Lung (tissue), 12 donors: Measurements from ENCODE around the gene HOMER2. TPM values are rescaled to one million over a fixed set of nuclear protein-coding genes. Genes with fewer than 3 reads are reported as not detected.

ENCODE experiments used
- ATAC-seq: fragments of 200-7000 bp; cut with Tn5 transposase; one replicate; pipeline ENCODE4 v1.9.1; 2020; ENCODE audit warnings: moderate number of reproducible peaks; ENCODE audit not compliant: insufficient read depth, low FRiP score
- DNase-seq, 3 donors: peaks; one replicate each; pipeline ENCODE4 v3.0.0-alpha.2; 2013 to 2017
- H3K27ac ChIP-seq, 2 donors: one replicate each; pipeline ENCODE4 v1.5.1; 2013; ENCODE audit warnings: mild to moderate bottlenecking in 2 of 2, moderate library complexity in 2 of 2, control low read depth in 1 of 2, inconsistent platforms in 1 of 2, low read depth in 1 of 2, low read length in 1 of 2
- H3K27me3 ChIP-seq, 3 donors: one replicate each; pipeline ENCODE4 v1.5.1; 2013; ENCODE audit warnings: low read length in 2 of 3; ENCODE audit not compliant: control insufficient read depth in 3 of 3, insufficient read depth in 3 of 3
- H3K36me3 ChIP-seq, 4 donors: one replicate each; pipeline ENCODE4 v1.5.1; 2013; ENCODE audit warnings: low read length in 4 of 4, mild to moderate bottlenecking in 1 of 4, moderate library complexity in 1 of 4; ENCODE audit not compliant: control insufficient read depth in 4 of 4, insufficient read depth in 4 of 4
- H3K4me1 ChIP-seq, 5 donors: one replicate each; pipeline ENCODE4 v1.5.1; 2013; ENCODE audit warnings: low read length in 5 of 5, mild to moderate bottlenecking in 2 of 5, moderate library complexity in 1 of 5; ENCODE audit not compliant: control insufficient read depth in 5 of 5, insufficient read depth in 5 of 5
- H3K4me3 ChIP-seq: one replicate; pipeline ENCODE4 v1.5.1; 2013; ENCODE audit warnings: mild to moderate bottlenecking, control low read depth, moderate library complexity
- H3K9ac ChIP-seq, 2 donors: one replicate each; pipeline ENCODE4 v1.5.1; 2013; ENCODE audit warnings: low read length in 2 of 2, control low read depth in 1 of 2; ENCODE audit not compliant: insufficient read depth in 1 of 2
- H3K9me3 ChIP-seq, 4 donors: one replicate each; pipeline ENCODE4 v1.5.1; 2013; ENCODE audit warnings: low read length in 3 of 4, mild to moderate bottlenecking in 1 of 4, moderate library complexity in 1 of 4; ENCODE audit not compliant: control insufficient read depth in 4 of 4, insufficient read depth in 3 of 4
- WGBS, 2 donors: extraction: QIAGEN DNeasy Blood & Tissue Kit; methylation state at CpG; one replicate each; pipeline ENCODE4 v1.1.7; 2013; 5-methylcytosine and 5-hydroxymethylcytosine counted together
- polyA plus RNA-seq, 2 donors: library from polyadenylated mRNA; stranded (reverse); fragments of 200-250 nt; gene quantifications; one replicate each; pipeline ENCODE4 v1.2.1, GENCODE V29; 2013
- total RNA-seq, 2 donors: library from RNA; depleted of rRNA in 1 of 2; stranded (reverse); fragments of >200 nt in 1 of 2; gene quantifications; one replicate each; pipeline ENCODE4 v1.2.1, GENCODE V29; 2014 to 2021
- TF ChIP-seq, protein P1 (sequence below): IDR thresholded peaks from 2 replicates; pipeline ENCODE4 v1.5.1; 2012; ENCODE audit warnings: mild to moderate bottlenecking; ENCODE audit errors: control extremely low read depth, extremely low read depth
- donor health status: control.
- donor health status: control.
- donor health status: Bipolar disorder and iron deficiency.
- donor health status: healthy.
- donor health status: DM: yes; HTN: yes; CAD: no.

Gene HOMER2
- total and polyA plus RNA-seq, 4 donors = 7.5 to 18.1 (median 11.6) TPM

DNA sequence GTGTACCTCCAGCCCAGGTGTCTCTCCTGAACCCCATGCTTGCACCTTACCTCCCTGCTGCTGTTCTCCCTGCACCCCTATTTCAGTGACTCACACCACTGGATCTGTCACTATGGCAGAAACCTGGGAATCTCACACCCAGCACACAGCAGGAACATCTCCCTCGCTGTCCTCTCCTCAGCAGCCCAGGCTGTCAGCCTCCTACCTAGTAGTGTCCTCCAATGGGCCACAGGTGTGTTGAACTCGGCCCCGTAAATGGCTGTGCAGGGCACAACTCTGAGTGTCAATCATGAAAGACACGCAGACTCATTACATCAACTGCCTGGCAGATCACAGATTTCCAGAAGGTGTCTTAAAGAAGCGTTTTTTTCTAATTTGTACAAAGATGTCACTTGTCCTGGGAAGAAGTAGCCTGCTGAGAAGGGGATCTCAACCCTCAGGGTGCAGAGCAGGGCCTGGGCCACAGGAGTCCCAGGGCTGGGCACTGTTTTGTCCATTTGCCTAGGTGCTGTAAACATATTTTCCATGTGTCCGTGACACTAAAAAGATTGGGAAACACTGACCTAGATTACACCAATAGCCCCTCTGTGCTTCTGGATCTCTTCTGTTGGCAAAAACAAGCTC lies 33.8 kb downstream of the HOMER2 start:
- H3K27me3 ChIP-seq = no peaks in the 10 kb centered on the region
- DNase-seq (no peak), ATAC-seq (no peak)
- no peak overlapping the region for H3K27ac ChIP-seq
- no peak overlapping the region for H3K9ac ChIP-seq
- no peaks in the 10 kb centered on the region for H3K36me3 ChIP-seq
- TF ChIP-seq, protein P1, sequence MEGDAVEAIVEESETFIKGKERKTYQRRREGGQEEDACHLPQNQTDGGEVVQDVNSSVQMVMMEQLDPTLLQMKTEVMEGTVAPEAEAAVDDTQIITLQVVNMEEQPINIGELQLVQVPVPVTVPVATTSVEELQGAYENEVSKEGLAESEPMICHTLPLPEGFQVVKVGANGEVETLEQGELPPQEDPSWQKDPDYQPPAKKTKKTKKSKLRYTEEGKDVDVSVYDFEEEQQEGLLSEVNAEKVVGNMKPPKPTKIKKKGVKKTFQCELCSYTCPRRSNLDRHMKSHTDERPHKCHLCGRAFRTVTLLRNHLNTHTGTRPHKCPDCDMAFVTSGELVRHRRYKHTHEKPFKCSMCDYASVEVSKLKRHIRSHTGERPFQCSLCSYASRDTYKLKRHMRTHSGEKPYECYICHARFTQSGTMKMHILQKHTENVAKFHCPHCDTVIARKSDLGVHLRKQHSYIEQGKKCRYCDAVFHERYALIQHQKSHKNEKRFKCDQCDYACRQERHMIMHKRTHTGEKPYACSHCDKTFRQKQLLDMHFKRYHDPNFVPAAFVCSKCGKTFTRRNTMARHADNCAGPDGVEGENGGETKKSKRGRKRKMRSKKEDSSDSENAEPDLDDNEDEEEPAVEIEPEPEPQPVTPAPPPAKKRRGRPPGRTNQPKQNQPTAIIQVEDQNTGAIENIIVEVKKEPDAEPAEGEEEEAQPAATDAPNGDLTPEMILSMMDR = no peak
- H3K4me1 ChIP-seq = peaks cover 0 to 2% (median 0%) of the 10 kb centered on the region in 5 donors
- WGBS, 2 donors = 88 to 94% methylated on average over 6 of the region's 6 CpGs
- H3K9me3 ChIP-seq = no peaks in the 10 kb centered on the region
- H3K4me3 ChIP-seq = no peak overlapping the region

DNA sequence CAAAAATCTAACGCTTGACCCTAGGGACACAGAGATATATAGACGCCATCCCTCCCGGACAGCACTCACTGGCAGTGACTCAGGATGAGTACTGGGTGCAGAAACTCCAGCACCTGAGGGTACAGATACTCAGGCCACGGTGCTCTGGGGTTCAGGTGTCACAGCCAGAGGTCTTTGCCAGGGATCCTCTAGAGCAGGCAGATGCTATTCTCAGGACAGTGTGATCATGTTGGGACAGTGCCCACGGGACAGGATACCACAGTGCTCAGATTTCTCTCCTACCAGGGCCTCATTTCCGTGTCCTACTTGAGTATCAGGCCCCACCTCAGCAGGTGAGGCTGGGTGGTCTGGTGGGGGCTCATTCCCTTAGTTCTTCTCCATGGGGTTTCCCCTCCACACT lies 34.4 kb downstream of the HOMER2 start:
- no peak overlapping the region for H3K27ac ChIP-seq
- H3K9me3 ChIP-seq = no peaks in the 10 kb centered on the region
- H3K4me1 ChIP-seq = peaks cover 0 to 2% (median 0%) of the 10 kb centered on the region in 5 donors
- H3K27me3 ChIP-seq = no peaks in the 10 kb centered on the region
- ATAC-seq (no peak), DNase-seq (no peak)
- H3K36me3 ChIP-seq = no peaks in the 10 kb centered on the region
- TF ChIP-seq, protein P1 = no peak
- no peak overlapping the region for H3K4me3 ChIP-seq
- 80 to 85% methylated on average over 6 of the region's 6 CpGs for WGBS, 2 donors
- H3K9ac ChIP-seq = no peak overlapping the region

DNA sequence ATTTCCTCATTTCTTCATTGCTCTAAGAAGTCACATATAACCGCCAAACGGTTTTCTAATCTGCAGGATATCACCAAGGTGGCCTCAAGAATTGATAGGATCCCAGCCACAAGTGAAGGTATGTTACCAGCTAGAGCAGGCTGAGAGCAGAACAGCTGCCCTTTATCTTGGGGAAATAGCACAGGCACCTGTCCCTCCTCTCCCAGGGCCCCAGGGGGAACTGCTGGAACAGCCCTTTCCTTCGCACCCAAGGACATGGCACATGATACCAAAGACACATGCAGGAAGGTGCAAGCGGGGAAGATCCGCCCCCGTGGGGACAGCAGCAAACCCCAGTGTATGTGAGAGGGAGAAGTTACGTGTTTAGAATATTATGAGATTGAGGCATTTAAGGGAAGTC lies 35.3 kb downstream of the HOMER2 start:
- Histone ChIP-seq H3K27ac (no peak overlapping the region), H3K9ac (no peak overlapping the region), H3K4me3 (no peak overlapping the region), H3K9me3 (no peaks in the 10 kb centered on the region), H3K36me3 (no peaks in the 10 kb centered on the region), H3K4me1 (no peaks in the 10 kb centered on the region), H3K27me3 (no peaks in the 10 kb centered on the region)
- ATAC-seq (no peak), DNase-seq (no peak)
- 80 to 81% methylated on average over 7 of the region's 7 CpGs for WGBS, 2 donors
- TF ChIP-seq, protein P1 = no peak
